ENCODE results near the gene HDAC4.

Gene HDAC4

DNA sequence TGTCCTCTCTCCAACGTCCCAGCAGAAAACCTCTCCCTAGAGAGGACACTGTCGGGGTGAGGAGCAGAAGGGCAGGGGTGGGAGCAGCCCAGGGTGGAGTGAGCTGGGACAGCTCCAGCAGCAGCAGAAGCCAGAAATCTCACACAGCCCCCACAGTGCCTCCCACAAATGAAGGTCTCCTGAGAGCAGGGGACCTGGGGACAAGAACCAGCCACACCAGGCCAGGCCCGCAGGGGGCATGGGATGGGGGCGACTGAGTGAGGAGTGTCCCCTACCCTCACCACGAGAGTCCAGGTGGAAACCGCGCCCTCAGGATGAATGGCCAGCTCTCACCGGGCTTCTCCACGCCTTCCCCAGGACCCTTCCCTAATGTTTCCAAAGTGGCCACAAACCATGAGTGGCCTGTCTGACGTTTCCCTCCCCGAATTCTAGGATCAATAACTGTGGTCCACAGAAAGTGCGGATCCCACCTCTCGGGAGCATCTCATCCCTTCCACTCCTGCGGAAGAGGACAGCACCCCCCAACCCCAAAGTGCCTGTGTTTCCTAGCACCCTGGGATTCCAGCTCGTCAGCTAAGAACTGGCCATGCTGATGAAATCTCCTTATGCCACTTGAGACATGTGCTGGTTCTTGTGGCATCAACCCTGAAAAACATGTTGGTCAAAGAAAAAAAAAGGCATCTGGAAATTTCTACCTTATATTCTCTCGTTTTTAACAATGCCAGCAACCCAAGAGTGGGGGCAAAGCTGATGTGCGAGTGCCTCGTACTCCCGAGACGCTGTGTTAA is 121.1 kb downstream of the HDAC4 start:
- DNase-seq (ENCODE audit: low read depth): no peak

DNA sequence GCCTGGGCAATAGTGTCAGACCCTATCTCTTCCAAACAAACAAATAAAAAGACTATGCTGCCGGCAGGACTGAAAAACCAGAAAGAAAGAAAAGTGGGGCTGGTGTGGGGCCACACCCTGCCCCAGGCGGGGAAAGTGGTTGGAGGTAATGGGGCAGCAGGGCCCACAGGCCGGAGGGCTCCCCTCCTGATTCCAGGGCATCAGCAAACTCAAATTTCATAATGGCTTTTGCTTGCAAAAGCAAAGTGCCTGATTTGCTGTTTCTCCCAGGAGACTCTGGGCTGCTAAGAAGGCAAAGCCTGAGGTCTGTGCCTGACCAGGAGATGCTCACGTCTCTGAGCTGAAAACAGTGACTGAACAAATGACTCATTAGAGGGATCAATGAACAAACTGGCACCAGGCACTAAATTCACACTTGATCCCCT is 121.9 kb downstream of the HDAC4 start:
- DNase-seq (ENCODE audit: low read depth): peak; percentile 38

DNA sequence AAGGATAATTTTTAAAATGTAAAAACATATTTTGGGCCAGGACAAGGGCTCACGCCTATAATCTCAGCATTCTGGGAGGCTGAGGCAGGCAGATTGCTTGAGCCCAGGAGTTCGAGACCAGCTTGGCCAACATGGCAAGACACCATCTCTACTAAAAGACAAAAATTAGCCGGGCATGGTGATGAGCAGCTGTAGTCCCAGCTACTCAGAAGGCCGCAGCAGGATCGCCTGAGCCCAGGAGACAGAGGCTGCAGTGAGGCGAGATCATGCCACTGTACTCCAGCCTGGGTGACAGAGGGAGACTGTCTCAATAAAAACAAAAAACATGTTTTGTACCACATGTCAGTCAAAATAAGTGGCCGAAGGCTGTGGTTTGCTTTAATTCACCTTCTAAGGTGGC is 122.5 kb downstream of the HDAC4 start:
- DNase-seq (ENCODE audit: low read depth): no peak

DNA sequence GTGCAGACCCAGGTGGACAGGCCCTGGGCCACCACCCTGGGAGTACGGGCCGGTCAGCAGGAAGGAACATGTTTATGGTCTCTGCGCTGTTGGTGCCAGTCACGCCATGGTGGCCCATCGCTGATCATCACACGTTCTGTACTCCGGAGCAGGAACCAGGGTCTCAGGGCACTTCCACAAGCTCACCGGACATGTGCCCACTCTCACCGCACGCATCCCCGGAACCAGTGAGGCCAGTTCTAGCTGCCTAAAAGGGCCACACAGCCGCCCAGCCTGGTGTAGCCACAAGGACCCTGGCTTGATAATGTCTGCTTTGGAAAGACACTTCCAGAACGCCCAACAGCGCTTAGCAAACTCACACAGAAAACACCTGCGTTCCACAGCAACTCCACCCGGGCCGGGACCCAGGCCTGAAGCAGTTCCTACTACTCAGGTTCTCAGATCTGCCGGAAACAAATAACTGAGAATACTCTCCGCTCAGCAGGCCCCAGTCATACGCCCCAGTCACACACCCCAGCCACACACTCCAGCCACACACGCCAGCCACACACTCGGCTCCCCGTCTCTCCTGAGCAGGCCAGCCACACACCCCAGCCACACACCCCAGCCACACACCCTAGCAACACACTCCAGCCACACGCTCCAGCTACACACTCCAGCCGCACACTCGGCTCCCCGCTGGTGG is 123.3 kb downstream of the HDAC4 start:
- DNase-seq (ENCODE audit: low read depth): no peak

DNA sequence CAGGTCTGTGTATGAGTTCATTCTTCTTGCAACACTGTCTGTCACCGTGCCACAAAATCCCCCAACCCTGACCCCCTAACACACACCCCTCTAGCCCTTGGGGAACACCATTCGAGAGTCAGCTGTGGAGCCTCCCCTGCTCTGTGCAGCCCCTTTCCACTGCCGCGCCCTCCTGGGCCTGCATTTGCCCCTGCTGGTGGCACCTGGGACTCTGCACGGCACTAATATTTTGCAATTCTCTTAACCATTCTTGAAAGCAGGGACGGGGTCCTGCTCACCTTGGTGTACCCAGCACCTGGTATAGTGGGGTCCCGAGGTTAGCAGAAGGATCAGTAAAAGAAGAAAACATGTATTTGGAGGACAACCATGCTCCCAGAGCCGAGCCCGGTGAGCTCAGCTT is 124.0 kb downstream of the HDAC4 start:
- DNase-seq (ENCODE audit: low read depth): no peak

DNA sequence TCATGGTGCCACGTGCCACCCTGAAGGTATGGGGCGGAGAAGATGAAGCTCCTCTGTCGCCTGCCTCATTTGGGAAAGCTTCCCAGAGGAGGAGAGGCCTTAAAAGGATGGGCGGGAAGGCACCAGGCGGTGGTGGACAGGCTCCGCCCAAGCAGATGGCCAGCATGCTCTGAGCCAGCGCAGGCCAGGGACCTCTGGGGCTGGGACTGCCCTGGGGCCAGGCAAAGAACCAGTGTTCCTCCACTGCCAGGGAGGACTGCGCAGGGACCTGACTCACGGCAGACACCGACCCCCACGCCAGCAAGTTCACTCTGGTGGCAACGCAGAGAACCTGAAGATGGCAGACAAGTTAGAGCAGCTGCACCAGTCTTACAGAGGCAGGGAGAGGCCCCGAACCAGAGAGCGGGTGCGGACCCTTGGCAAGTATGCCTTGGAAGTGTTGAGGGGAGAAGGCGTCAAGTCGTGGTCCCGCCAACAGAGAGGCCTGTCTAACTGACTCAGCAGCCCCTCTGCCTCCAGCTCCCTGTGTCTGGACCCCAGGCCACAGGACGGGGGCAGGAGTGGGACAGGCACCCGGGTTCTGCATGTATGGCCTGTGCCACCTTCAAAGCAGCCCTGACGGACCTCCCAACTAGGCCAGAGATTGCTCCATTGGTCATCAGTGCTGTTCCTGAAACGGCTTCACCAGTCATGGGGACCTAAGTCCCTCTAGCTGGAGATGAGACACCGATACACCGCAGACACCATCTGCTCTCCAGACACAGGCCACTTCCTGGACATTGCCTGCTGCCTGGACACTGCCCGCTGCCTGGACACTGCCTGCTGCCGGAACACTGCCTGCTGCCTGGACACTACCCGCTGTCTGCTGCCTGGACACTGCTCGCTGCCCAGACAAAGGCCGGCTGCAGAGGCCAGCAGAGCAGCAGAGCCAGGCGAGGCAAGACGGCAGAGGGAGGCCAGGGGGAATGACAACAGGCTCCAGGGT is 124.7 kb downstream of the HDAC4 start:
- peak; percentile 70 for DNase-seq (ENCODE audit: low read depth)

DNA sequence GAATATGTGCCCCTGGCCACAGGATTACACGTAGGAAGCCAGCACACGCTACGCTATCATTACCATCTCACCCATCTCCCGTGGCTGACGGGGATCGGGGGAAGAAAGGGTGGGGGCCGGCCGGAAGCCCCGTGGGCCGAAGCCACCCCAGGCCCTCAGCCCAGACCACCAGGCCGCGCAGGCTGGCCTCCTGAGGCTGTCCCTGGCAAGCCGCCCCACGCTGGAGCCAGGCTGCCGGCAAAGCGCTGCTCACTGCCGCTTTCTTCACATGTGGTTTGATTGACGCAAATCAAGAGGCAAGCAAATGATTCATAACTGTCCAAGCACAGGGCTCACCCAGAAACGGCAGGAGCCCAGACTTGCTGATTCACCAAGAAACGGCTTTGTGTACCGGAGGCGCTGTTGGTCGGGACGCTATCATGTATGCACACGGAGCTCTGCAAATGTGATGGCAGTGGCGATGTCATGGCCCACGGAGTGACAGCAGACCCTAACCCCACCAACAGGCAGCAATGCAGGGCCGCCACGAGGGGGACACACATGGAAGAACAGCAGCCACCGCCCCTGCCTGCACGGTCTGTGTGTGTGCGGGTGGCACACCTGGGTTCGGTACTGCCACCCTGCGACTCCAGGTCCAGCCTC is 125.7 kb downstream of the HDAC4 start:
- DNase-seq (ENCODE audit: low read depth): peak; percentile 97

DNA sequence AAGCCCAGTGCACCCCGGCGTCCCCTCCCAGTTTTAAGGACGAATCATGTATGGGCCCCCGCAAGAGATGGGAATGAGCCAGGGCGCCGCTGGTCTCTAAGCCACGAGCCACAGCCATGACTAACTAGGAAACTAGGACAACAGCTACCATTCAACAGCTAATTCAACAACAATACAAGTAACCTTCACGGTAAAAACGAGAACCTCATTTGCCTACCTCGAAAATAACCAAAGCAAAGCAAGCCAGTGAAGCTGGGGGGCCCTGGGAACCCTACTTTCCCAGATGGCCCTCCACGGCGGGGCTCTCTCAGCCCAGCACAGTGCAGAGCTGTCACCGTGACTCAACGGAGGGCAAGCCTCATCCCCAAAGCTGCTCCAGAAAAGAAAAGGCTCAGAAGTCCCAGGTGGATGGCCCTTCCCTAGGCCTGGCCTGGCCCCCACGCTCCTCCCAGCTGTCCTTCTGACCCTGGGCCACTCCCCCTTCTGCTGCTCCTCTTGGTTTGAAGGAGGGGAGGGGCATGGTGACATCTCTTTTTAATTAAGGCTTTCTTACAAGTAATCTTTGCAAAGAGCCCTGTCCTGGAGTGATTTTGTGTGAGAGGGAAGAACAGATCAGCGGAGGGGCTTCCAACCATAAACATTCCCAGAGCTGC is 126.3 kb downstream of the HDAC4 start:
- DNase-seq (ENCODE audit: low read depth): peak; percentile 71

DNA sequence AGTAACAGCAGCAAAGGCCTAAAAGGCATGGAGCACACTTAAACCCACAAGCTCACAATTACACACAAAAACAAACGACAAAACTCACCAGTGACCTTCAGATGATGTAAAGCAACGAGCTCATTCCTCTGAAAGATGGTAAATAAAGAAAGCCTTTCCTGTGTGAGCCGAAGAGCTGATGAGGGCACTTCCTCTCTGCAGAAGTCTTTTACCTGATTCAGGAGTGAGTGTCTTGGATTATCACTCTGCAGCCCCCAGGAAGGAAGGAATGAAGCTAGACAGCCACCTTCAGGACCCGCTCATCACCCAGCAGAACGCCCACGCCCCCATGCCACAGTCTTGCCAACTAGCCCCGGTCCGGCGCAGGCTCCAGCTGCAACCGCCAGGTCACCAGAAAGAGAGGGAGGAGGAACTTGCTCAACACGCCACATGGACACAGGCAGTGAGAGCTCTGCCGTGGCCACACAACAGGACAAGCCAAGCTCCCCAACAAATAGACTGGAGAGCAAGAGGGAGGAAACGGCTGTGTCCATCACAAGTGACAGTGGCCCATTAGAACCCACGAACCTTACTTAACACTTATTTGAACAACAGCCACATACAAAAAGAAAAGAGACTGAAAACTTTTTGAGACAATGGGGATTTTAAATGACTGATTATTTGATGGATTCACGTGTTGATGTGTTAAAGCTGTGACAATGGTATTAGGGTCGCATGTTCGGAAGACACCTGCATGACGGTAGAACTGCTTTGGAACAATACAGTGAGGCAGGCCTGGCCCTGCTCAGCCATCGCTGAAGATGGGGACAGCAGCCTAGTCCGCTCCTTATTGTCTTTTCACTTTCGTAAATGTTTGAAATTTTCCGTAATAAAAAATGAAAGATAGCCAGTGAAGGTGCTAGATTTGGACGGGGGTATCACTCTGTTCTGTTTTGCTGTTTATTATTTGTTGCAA is 127.3 kb downstream of the HDAC4 start:
- no peak for DNase-seq (ENCODE audit: low read depth)

DNA sequence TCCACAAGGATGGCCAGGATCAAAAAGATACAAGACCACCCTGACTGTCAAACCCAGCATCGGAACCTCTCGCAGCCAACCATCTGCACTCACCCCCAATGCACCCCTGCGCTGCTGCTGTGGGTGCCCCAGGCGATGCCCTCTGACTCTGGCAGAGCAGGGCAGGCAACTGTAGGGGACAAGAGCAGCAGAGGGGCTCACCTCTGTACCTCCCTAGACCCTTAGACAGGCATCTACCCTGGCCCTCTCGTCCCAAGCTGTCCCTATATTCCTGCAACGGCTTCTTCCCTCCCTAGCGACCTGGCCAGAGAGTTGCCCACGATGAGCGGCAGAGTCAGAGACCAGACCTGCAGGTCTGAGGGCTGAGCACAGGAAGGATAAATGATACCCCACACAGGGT is 128.2 kb downstream of the HDAC4 start:
- no peak for DNase-seq (ENCODE audit: low read depth)

DNA sequence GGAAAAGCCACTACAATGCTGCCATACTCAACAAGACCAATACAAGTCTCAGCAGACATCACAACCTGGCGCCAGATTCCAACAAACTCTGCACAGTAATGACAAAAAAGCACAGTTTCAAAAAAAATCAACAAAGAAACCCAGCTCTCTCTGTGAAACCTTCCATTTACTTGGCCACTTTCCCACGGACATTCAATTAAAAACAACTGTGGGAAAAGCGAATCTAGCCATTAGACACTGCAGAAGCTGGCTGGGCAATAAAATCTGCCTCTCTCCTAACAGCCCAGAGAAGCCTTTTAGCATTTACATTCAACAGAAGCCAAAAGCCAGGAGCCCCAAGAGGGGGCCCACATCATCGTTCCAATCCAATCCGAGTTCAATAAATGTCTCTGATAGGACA is 128.9 kb downstream of the HDAC4 start:
- peak; percentile 29 for DNase-seq (ENCODE audit: low read depth)

DNA sequence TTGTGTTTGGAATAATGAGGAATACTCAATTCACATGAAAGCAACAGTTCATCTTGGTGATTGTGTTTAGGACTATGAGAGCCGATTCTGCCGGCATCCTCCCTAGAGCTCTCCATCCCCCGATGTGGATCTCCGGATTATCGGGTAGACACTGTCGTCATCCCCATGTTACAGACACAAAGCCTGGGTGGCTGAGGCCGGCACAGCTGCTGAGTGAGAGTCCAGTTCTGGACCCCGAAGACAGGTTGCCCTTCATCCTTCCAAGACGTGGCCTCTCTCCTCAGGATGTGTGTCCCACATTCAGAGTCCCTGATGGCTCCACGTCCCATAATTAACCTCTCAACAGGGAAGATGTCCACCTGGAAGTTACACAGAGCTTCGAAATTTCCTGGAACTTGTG is 129.3 kb downstream of the HDAC4 start:
- no peak for DNase-seq (ENCODE audit: low read depth)

DNA sequence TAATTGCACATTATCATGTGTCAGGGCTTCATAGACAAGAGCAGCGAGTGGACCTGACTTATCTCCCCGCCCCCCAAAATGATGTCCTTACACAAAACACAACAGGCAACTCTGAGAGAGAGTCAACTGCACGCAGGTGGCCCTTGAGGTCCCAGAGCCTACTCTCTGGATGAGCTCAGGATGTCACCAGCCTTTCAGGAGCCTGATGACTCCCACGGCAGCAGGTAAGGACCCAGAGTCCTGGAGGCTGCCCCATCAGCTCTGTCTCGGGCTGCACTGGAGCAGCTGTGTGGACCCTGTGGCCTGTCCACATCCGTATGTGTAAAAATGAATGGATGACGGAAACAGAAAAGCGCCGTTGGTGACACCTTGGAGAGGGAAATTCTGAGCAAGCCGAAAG is 130.9 kb downstream of the HDAC4 start:
- DNase-seq (ENCODE audit: low read depth): no peak

DNA sequence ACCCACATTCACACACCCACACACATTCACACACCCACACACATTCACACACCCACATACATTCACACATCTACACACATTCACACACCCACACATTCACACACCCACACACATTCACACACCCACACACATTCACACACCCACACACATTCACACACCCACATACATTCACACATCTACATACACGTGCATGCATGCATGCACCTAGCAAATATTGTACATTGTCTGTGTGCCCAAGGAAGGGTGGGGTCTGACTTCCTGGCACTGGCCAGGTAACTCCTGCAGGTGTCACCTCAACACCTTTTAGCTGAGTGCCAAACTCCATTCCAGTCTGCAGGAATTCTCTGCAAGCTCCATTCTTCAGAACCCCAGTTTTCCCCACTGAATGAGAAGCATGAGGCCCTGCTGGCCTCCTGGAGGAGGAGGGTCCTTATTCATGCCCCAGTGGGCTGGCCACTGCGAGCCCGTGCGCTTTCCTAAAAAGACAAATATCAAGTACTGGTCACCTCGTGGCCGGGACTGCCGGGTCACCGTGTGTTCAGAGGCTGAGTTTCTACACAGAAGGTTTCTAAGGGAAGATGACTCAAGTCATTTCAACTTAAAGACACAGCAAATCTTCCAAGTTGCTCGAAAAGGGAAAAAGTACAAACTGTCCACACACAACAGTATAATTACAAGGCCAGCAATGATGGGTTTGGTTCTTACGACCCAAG is 131.5 kb downstream of the HDAC4 start:
- no peak for DNase-seq (ENCODE audit: low read depth)

DNA sequence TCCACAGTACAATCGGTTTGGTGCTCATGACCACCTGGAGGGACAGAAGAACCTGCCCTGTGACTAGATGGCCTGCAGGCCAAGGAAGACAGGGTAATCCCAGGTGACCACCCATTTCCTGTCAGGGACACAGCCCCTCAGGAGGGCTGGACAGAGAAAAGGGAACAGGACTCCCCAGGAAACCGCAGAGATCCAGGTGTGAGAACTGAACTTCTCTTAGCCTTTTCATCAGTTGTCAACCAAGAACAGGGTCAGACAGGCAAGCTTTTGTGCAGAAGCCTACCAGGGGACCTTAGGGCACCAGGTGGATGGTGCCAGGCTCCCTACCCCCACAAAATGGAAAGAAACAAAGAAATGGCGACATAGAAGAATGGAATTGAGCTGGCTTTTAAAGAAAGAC is 132.3 kb downstream of the HDAC4 start:
- DNase-seq (ENCODE audit: low read depth): no peak

DNA sequence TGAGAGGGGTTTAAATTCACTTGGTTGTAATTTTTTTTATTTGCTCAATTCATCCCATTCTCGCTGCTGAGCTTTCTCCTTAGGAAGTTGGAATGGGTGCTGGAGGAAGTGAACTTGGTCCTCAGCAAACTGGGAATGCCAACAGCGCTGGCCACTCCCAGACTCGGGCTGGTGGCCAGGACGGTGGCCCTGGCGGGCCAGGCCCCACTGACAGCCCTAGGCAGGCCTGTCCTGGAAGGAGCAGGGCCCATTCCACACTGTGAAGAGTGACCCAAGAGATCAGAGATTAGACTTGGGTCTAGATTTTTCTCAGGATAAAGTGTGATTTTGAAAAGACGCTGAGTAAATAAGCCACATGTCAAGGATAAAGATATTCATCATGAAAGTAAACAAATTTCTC is 132.7 kb downstream of the HDAC4 start:
- DNase-seq (ENCODE audit: low read depth): no peak

DNA sequence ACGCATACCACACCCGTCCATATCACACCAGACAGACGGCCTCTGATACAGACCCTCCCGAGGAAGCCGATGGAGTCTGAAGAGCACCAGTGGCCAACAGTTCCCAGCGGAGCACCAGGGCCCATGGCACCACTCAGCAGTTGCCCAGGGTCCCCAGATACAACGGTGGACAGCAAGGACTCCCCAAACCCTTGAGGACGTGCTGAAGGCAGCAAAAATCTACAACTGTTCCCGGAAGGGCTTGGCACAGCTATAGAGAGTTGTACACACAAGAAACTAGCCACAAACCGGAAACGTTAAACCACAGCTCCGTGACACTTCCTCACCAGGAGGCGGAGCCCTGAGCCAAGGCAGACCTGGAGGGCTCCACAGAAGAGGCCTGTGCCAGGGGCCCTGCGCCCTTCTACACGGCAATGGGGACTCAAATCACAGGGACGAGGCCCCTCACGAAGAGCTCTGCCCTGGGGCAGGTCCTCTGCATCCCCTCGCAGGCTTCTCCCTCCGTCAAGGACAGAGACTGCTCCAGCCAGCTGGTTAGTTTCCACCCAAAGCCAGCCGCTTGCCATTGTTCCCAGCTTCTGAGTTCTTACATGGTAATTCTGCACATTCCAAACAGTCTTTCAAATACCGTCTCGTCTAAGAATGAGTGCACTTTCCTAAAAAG is 133.4 kb downstream of the HDAC4 start:
- no peak for DNase-seq (ENCODE audit: low read depth)

DNA sequence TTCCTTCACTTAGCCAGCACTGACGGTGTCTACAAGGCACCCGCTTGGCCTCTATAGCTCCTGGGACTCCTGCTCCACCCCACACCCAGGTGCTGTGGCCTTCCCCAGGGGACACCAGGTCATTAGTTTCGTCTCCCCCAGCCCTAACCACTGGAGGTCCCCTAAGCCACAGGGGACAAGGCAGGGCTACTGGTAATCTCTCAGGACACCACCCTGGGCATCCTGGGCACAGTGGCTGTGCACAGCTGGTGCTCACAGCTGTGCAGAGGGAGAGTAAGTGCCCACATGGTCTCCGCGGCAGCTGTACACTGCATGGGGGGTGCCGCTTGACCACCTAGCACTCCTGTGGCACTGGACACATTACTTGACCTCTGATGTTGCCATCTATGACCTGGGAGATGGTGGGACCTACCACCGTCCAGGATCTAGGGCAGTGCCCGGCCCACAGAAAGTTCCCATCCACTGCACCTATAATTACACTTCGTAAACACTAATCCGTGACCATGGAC is 134.0 kb downstream of the HDAC4 start:
- no peak for DNase-seq (ENCODE audit: low read depth)

DNA sequence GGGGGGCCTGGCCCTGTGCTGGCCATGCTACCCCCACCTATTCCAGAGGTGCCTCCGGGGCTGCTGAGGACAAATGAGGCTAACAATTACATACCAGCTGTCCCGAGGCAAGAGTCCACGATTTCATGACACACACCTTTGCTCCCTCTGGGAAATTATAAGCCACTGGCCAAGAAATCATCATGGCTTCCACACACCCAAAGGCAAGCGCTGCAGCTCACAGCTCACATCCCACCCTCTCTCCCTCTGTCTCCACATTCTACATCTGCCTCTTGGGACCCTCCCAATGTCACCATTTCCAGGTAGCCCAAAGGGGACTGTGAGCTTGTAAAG is 134.4 kb downstream of the HDAC4 start:
- DNase-seq (ENCODE audit: low read depth): no peak
